Renal pelvis (tissue), 4 donors: ENCODE data around the gene ZFHX2. TPM values are rescaled to one million over a fixed set of nuclear protein-coding genes. Genes with fewer than 3 reads are reported as not detected.
"Not testable (repeated sequence)": the region's sequence is repeated elsewhere in the genome, so short reads cannot be mapped to it uniquely, and the experiment has no call there.

Experiments used
- DNase-seq: peaks from one replicate; pipeline ENCODE4 v3.0.0-alpha.2; 2013
- polyA plus RNA-seq, 3 donors: library from polyadenylated mRNA; unstranded; fragments of 120-200 nt; gene quantifications; one replicate each; pipeline ENCODE4 v1.2.1, GENCODE V29; 2013; ENCODE audit not compliant: insufficient read length in 3 of 3

ZFHX2 gene
- polyA plus RNA-seq, 3 donors, result 8.3 to 12.4 (median 11.0) TPM

GRCh38 chr14:23542261-23542660, 9.3 kb downstream of the ZFHX2 start:
- no peak for DNase-seq

GRCh38 chr14:23540141-23540469, 11.5 kb downstream of the ZFHX2 start:
- DNase-seq, result no peak

- DNase-seq, result peak; percentile 69
These were observed 12.1 kb downstream of the ZFHX2 start for GRCh38 chr14:23539248-23540140.

GRCh38 chr14:23538785-23539184, 12.8 kb downstream of the ZFHX2 start:
- peak; percentile 67 for DNase-seq

GRCh38 chr14:23538050-23538718, 13.4 kb downstream of the ZFHX2 start:
- no peak for DNase-seq

- no peak for DNase-seq
These were observed 14.1 kb downstream of the ZFHX2 start for GRCh38 chr14:23537351-23538049.

GRCh38 chr14:23536906-23537305, 14.7 kb downstream of the ZFHX2 start:
- DNase-seq, result not testable (repeated sequence)

- no peak for DNase-seq
These were observed 15.1 kb downstream of the ZFHX2 start for GRCh38 chr14:23536494-23536893.

GRCh38 chr14:23535943-23536342, 15.6 kb downstream of the ZFHX2 start:
- no peak for DNase-seq

- no peak for DNase-seq
These were observed 17.7 kb downstream of the ZFHX2 start for GRCh38 chr14:23533652-23534435.

- DNase-seq, result no peak
These were observed 18.9 kb downstream of the ZFHX2 start for GRCh38 chr14:23532658-23533057.

GRCh38 chr14:23531391-23531790, 20.2 kb downstream of the ZFHX2 start:
- DNase-seq, result no peak

GRCh38 chr14:23530375-23531055, 21.1 kb downstream of the ZFHX2 start:
- DNase-seq, result peak; percentile 37

GRCh38 chr14:23529016-23529415, 22.5 kb downstream of the ZFHX2 start:
- no peak for DNase-seq

- no peak for DNase-seq
These were observed 23.0 kb downstream of the ZFHX2 start for GRCh38 chr14:23528555-23528954.

- DNase-seq, result no peak
These were observed 26.0 kb downstream of the ZFHX2 start for GRCh38 chr14:23525611-23526010.

- no peak for DNase-seq
These were observed 26.6 kb downstream of the ZFHX2 start for GRCh38 chr14:23524954-23525353.

GRCh38 chr14:23523229-23524016, 28.1 kb downstream of the ZFHX2 start:
- DNase-seq, result no peak

- no peak for DNase-seq
These were observed 28.8 kb downstream of the ZFHX2 start for GRCh38 chr14:23522643-23523198.
